ENCODE results near the gene C19orf33.

C19orf33 gene

GRCh38 chr19:38323291-38323690, 19.2 kb downstream of the C19orf33 start:
- H3K4me3 ChIP-seq (ENCODE audit: control insufficient read depth, low read depth, low read length): no peak overlapping the region
- no peak for DNase-seq (ENCODE audit: low read depth)
- TF ChIP-seq, protein P1, sequence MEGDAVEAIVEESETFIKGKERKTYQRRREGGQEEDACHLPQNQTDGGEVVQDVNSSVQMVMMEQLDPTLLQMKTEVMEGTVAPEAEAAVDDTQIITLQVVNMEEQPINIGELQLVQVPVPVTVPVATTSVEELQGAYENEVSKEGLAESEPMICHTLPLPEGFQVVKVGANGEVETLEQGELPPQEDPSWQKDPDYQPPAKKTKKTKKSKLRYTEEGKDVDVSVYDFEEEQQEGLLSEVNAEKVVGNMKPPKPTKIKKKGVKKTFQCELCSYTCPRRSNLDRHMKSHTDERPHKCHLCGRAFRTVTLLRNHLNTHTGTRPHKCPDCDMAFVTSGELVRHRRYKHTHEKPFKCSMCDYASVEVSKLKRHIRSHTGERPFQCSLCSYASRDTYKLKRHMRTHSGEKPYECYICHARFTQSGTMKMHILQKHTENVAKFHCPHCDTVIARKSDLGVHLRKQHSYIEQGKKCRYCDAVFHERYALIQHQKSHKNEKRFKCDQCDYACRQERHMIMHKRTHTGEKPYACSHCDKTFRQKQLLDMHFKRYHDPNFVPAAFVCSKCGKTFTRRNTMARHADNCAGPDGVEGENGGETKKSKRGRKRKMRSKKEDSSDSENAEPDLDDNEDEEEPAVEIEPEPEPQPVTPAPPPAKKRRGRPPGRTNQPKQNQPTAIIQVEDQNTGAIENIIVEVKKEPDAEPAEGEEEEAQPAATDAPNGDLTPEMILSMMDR (IDR thresholded peaks at IDR 0.05; ENCODE audit: control insufficient read depth, insufficient read depth, low read depth, low read length, missing control alignments): no peak

DNA sequence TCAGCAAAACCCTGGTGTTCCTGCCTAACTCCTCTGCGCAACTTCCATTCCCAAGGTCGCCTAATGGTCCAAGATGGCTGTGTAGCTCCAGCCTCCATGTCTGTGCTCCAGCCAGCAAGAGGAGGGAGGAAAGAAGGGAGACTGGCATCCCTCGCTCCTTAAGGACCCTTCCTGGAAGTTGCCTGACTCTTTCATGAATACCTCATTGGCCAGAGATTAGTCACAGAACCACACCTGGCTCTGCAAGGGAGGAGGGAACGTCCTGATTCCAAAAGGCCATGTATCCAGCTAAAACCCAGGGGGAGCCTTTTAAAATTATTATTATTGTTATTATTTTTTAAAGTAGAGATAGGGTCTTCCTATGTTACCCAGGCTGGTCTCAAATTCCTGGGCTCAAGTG, 20.4 kb downstream of the C19orf33 start:
- DNase-seq (ENCODE audit: low read depth): no peak
- H3K4me3 ChIP-seq (ENCODE audit: control insufficient read depth, low read depth, low read length): no peak overlapping the region
- TF ChIP-seq, protein P1 (IDR thresholded peaks at IDR 0.05; ENCODE audit: control insufficient read depth, insufficient read depth, low read depth, low read length, missing control alignments): no peak

- TF ChIP-seq, protein P1 (IDR thresholded peaks at IDR 0.05; ENCODE audit: control insufficient read depth, insufficient read depth, low read depth, low read length, missing control alignments): no peak
- no peak overlapping the region for H3K4me3 ChIP-seq (ENCODE audit: control insufficient read depth, low read depth, low read length)
- DNase-seq (ENCODE audit: low read depth): no peak
Observed at GRCh38 chr19:38326591-38326990, 22.5 kb downstream of the C19orf33 start.

GRCh38 chr19:38329651-38330050, 25.6 kb downstream of the C19orf33 start:
- no peak for DNase-seq (ENCODE audit: low read depth)
- H3K4me3 ChIP-seq (ENCODE audit: control insufficient read depth, low read depth, low read length): no peak overlapping the region
- TF ChIP-seq, protein P1 (IDR thresholded peaks at IDR 0.05; ENCODE audit: control insufficient read depth, insufficient read depth, low read depth, low read length, missing control alignments): no peak

DNA sequence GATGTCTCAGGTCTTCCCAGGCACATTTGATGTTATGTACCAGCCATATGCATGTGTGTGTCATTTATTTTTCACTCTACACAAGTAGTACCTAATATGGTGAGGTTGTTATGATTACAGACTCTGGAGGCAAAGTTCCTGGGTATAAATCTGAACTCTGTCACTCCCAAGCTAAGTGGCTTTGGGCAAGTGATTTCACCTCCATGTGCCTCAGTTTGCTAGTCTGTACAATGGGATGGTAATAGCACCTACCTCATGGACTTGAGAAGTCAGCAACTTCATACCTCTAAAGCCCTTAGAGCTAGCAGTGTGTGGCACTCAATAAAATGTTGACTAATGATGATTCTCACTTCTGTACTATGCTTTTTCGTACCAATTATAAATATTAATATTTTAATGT, 27.7 kb downstream of the C19orf33 start:
- DNase-seq (ENCODE audit: low read depth): no peak
- TF ChIP-seq, protein P1 (IDR thresholded peaks at IDR 0.05; ENCODE audit: control insufficient read depth, insufficient read depth, low read depth, low read length, missing control alignments): no peak
- no peak overlapping the region for H3K4me3 ChIP-seq (ENCODE audit: control insufficient read depth, low read depth, low read length)

DNA sequence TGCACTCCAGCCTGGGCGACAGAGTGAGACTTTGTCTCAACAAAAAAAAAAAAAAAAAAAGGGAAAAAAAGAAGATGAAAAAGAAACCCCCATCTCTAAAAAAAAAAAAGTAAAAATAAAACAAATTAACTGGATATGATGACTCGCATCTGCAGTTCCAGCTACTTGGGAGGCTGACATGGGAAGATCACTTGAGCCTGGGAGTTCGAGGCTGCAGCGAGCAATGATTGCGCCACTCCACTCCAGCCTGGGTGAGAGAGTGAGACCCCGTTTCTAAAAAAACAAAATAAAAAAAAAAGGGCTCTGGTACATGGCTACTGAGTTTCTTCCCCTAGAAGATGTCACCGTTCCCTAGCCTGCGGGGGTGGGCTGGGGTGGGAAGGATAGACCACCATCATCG, 29.2 kb downstream of the C19orf33 start:
- TF ChIP-seq, protein P1 (IDR thresholded peaks at IDR 0.05; ENCODE audit: control insufficient read depth, insufficient read depth, low read depth, low read length, missing control alignments): no peak
- DNase-seq (ENCODE audit: low read depth): no peak

More for the DNA sequence above, 29.2 kb downstream of the C19orf33 start:
- H3K4me3 ChIP-seq (ENCODE audit: control insufficient read depth, low read depth, low read length): no peak overlapping the region

Measured in AG09309 (cell line).